Smooth muscle cell of the pulmonary artery (primary cell): ENCODE results near the gene ALKBH3. TPM values are rescaled to one million over a fixed set of nuclear protein-coding genes. Genes with fewer than 3 reads are reported as not detected.

Experiments used
- total RNA-seq: library from RNA; depleted of rRNA; stranded (reverse); fragments of >200 nt; gene quantifications from 2 replicates; pipeline ENCODE4 v1.2.3, GENCODE V29; 2014

ALKBH3 gene
- total RNA-seq: 17.1 and 19.4 TPM in 2 replicates

GRCh38 chr11:43880640-43881159 is at the start of gene ALKBH3:
ALKBH3 (plus strand) TSS chr11:43880831; CDS start chr11:43882653, 1,822 bp downstream.

Other genes with a start within 250 kb of the ALKBH3 start
- gene HSD17B12, start 200.1 kb upstream of the ALKBH3 start, total RNA-seq: 105 and 108 TPM in 2 replicates
- gene C11orf96, start 61.8 kb downstream of the ALKBH3 start, total RNA-seq: 8.4 and 23.7 TPM in 2 replicates
- gene ACCSL, start 167.2 kb downstream of the ALKBH3 start, total RNA-seq: not detected in 2 replicates
- 8.5 and 10.1 TPM in 2 replicates for gene ACCS, start 185.4 kb downstream of the ALKBH3 start, total RNA-seq
- gene EXT2, start 214.8 kb downstream of the ALKBH3 start, total RNA-seq: 260 and 299 TPM in 2 replicates